ENCODE measurements around the gene PPTC7. TPM values are rescaled to one million over a fixed set of nuclear protein-coding genes. Genes with fewer than 3 reads are reported as not detected.

The PPTC7 gene
- total and polyA plus RNA-seq, 2 of the 4 experiments (the other 2 are of a cell fraction) = 4.1 to 6.8 TPM

DNA sequence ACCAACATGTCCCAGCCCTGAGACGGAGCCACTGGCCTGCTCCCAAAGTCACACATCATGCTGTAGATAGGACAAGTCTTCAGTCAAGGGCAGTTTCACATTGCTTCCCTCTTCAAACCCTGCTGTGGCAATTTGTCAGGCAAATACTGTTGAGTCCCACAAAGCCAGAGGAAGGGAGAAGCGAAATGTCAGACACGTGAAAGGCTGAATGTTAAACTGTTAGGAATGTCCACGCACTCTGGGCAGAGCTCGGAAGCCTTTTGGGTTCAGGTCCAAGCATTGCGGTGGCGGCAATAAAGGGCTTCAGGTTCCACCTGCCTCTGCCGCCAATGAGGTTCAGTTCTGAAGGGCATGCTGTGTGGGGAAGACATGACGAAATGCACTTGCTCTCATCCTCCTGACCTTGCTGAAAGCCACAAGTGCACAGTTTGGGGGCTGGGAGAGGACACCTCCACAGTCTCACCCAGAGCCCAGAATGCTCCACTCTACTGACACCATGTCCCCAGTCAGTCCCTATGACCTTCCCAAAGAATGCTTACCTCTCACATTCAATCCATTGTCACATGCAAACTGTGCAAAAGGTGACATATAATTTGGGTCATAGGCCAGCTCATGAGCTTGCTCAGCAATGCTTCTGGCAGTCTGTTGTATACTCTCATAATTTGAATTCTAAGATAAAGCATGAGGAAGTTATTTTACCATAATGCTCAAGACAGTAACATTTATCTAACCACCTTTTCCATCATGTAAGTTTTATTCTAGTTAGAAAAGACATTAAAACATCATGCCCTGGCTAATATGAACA, 45.3 kb downstream of the PPTC7 start:
- Histone ChIP-seq H3K18ac (ENCODE audit: low read depth, low read length) (no peak overlapping the region), H2AK5ac (ENCODE audit: low read depth, low read length) (no peak overlapping the region), H3K79me1 (ENCODE audit: low read depth in 1 of 2, low read length in 2 of 2) (peaks cover 18 to 51% of the 10 kb centered on the region in 2 experiments), H3K56ac (ENCODE audit: extremely low read depth, insufficient read depth, low read length) (no peak overlapping the region), H2AK9ac (replicated peaks; ENCODE audit: low read depth, low read length, poor library complexity) (no peak overlapping the region), H2BK15ac (ENCODE audit: low read depth, low read length) (no peak overlapping the region), H3K4me2 (ENCODE audit: low read depth, low read length) (no peak overlapping the region), H3K27ac (ENCODE audit: insufficient read depth, low read length) (no peak overlapping the region), H3K23ac (ENCODE audit: low read depth, low read length) (no peak overlapping the region), H4K5ac (ENCODE audit: low read depth, low read length) (no peak overlapping the region), H3K4me3 (ENCODE audit: insufficient read depth, low read depth, low read length) (no peak overlapping the region), H3K9me1 (ENCODE audit: insufficient read depth, low read length) (peaks cover 8% of the 10 kb centered on the region), H4K91ac (ENCODE audit: insufficient read depth, low read depth, low read length) (no peak overlapping the region), H3K36me3 (ENCODE audit: control insufficient read depth, insufficient read depth, low read length) (peaks cover 19% of the 10 kb centered on the region), H2AFZ (replicated peaks; ENCODE audit: low read length, poor library complexity) (no peak overlapping the region), H3K14ac (replicated peaks; ENCODE audit: low read depth, low read length) (0 out of 2 replicates have a peak overlapping the region, but pooled peaks have one; percentile 36), H2BK20ac (ENCODE audit: low read depth, low read length) (peak overlapping the region; percentile 29; the same call in 1 of the 2 replicates), H3K27me3 (ENCODE audit: control insufficient read depth, insufficient read depth, low read length) (no peaks in the 10 kb centered on the region), H4K20me1 (ENCODE audit: insufficient read depth, low read length) (peaks cover 5% of the 10 kb centered on the region; the same call in 1 of the 2 replicates), H3K9ac (ENCODE audit: low read depth, low read length) (no peak overlapping the region), H3K4me1 (ENCODE audit: control insufficient read depth, insufficient read depth, low read length) (peaks cover 10% of the 10 kb centered on the region), H2BK120ac (ENCODE audit: low read depth, low read length) (no peak overlapping the region), H3K4ac (ENCODE audit: low read depth, low read length) (0 out of 2 replicates have a peak overlapping the region, but pooled peaks have one; percentile 9), H2BK5ac (ENCODE audit: low read depth, low read length, poor library complexity, severe bottlenecking) (no peak overlapping the region), H4K8ac (ENCODE audit: low read depth in 2 of 2, low read length in 2 of 2) (no peak overlapping the region), H3K9me3 (ENCODE audit: control insufficient read depth, insufficient read depth, low read length) (no peaks in the 10 kb centered on the region)
- intact Hi-C loops (cut with micrococcal nuclease) (no loop called here), in situ Hi-C loops (cut with MboI; ENCODE audit: low sequenced_read_pairs) (no loop called here), dilution Hi-C loops (cut with HindIII; ENCODE audit: low sequenced_read_pairs, unreplicated experiment) (no loop called here)
- BruUV-seq (replicated peaks) = no TSS peak
- ChIA-PET POLR2A (ENCODE audit: unreplicated experiment) (interaction anchor here (0.7 kb wide), 1 partner anchor 11 kb away, joined by 5 read pairs; no protein-coding TSS in a partner anchor), CTCF (interaction anchor here (0.6 to 1.2 kb wide), 2 partner anchors 64 to 90 kb away, joined by 3 read pairs; no protein-coding TSS in a partner anchor)
- DNase-seq (no peak), ATAC-seq (ENCODE audit: low read depth) (no peak)
- TF ChIP-seq CEBPB (IDR thresholded peaks at IDR 0.05; ENCODE audit: low read depth, low read length) (no peak), BHLHE40 (IDR thresholded peaks at IDR 0.05; ENCODE audit: low read depth, low read length) (no peak), CHD1 (IDR thresholded peaks at IDR 0.05; ENCODE audit: low read depth, low read length) (no peak), MAZ (IDR thresholded peaks at IDR 0.05; ENCODE audit: borderline replicate concordance, low read depth, low read length) (no peak), NFE2L2 (IDR thresholded peaks at IDR 0.05; ENCODE audit: low read depth, low read length) (no peak), SMC3 (IDR thresholded peaks at IDR 0.05; ENCODE audit: low read depth, low read length) (no peak), MXI1 (IDR thresholded peaks at IDR 0.05; ENCODE audit: borderline replicate concordance, low read depth, low read length) (no peak), MAFK (IDR thresholded peaks at IDR 0.05; ENCODE audit: low read depth, low read length) (no peak), RFX5 (IDR thresholded peaks at IDR 0.05; ENCODE audit: low read depth, low read length) (no peak)
- WGBS, 2 experiments (ENCODE audit: extremely low coverage in 2 of 2, insufficient read length in 1 of 2) = 96% methylated on average over 4 of the region's 9 CpGs; no CpG with 5 or more reads in 1 of the 2 experiments
